Measurements from ENCODE around the gene TYSND1.

The TYSND1 gene

DNA sequence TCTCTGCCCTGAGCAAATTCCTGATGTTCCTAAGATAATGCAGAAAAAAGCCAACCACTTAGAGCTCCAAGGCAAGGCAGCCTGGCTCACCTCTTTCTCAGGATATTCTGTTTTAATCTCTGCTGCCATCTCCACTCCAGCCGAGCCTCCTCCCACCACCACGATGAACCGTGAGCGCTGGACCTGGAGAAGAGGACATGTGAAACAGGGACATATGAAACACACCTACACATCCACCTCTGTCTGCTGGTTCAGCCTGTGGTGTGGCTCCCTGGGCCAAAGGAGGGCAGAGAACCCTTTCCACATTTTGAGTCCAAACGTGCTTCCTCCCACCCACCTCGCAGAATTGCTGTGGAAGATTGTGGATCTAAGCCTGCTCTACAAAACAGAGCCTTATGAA lies 26.1 kb downstream of the TYSND1 start:
- Histone ChIP-seq H3K4me3 (ENCODE audit: low read depth, low read length) (no peak overlapping the region), H3K4me1 (ENCODE audit: control insufficient read depth, insufficient read depth, low read length) (no peaks in the 10 kb centered on the region), H3K9ac (ENCODE audit: low read length) (no peak overlapping the region), H3K27ac (ENCODE audit: low read depth, low read length) (no peak overlapping the region), H3K9me3 (ENCODE audit: control insufficient read depth, insufficient read depth, low read depth, low read length) (0 out of 2 replicates have a peak, but pooled peaks cover 6% of the 10 kb centered on the region), H3K27me3 (ENCODE audit: control insufficient read depth, insufficient read depth, low read length) (no peaks in the 10 kb centered on the region), H3K36me3 (ENCODE audit: control insufficient read depth, insufficient read depth, low read length) (no peaks in the 10 kb centered on the region)

DNA sequence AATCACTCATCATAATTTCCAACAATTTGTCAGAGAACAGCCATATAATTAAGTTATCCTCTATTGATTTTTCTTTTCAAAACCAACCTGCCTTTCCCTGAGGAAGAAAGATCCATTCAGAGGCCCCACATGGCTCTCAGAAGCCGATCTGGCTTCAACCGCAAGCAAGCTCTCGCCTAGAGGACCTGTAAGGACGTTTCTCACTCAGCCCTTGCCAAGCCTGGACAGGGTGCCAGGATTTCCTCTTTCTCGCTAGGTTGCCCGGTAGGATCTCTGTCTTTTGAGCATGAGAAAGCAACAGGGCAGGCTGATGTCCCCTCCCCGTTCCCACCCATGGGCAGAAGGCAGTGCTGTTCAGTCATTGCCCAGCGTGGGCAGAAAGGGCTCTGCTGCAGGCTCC lies 26.9 kb downstream of the TYSND1 start:
- Histone ChIP-seq H3K4me1 (ENCODE audit: control insufficient read depth, insufficient read depth, low read length) (no peaks in the 10 kb centered on the region), H3K27ac (ENCODE audit: low read depth, low read length) (no peak overlapping the region), H3K9me3 (ENCODE audit: control insufficient read depth, insufficient read depth, low read depth, low read length) (0 out of 2 replicates have a peak, but pooled peaks cover 2% of the 10 kb centered on the region), H3K9ac (ENCODE audit: low read length) (no peak overlapping the region), H3K4me3 (ENCODE audit: low read depth, low read length) (no peak overlapping the region), H3K36me3 (ENCODE audit: control insufficient read depth, insufficient read depth, low read length) (peaks cover 5% of the 10 kb centered on the region; the same call in 1 of the 2 replicates), H3K27me3 (ENCODE audit: control insufficient read depth, insufficient read depth, low read length) (no peaks in the 10 kb centered on the region)

DNA sequence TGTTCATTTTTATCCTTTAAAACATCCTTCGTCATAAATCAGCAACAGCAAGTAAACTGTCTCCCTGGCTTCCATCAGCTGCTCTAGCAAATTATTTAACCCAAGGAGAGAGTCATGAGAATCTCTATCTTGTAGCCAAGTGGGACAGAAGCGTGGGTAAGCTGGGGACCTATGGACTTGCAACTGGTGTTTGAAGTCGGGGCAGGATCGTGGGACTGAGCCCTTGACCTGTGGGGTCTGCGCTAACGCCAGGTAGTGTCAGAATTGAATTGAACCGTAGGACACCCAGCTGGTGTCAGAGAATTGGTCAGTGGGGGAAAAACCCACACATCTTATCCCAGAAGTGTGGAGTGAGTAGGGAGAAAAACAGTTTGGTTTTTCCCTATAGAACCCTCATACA lies 27.3 kb downstream of the TYSND1 start:
- Histone ChIP-seq H3K27me3 (ENCODE audit: control insufficient read depth, insufficient read depth, low read length) (no peaks in the 10 kb centered on the region), H3K4me3 (ENCODE audit: low read depth, low read length) (no peak overlapping the region), H3K27ac (ENCODE audit: low read depth, low read length) (no peak overlapping the region), H3K4me1 (ENCODE audit: control insufficient read depth, insufficient read depth, low read length) (no peaks in the 10 kb centered on the region), H3K9me3 (ENCODE audit: control insufficient read depth, insufficient read depth, low read depth, low read length) (no peaks in the 10 kb centered on the region), H3K36me3 (ENCODE audit: control insufficient read depth, insufficient read depth, low read length) (peaks cover 5% of the 10 kb centered on the region), H3K9ac (ENCODE audit: low read length) (no peak overlapping the region)

DNA sequence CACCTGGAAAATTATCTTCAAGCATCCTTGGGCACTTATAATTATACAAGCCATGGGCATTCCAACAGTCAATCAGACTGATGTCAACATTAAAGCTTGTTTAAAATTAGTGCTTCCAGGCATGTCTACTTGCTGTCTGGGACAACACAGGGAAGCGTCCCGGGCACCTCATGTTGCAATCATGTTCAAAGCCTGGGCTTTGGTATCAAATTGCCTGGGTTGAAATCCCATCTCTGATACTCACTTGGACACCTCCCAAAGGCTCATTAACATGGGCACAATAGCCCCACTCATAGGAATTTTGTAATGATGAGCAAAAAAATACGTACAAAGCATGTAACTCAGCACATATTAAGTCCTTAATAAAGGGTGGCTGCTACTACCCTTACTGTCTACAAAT lies 28.3 kb downstream of the TYSND1 start:
- no peak overlapping the region for H3K4me3 ChIP-seq (ENCODE audit: low read depth, low read length)
- no peak overlapping the region for H3K27ac ChIP-seq (ENCODE audit: low read depth, low read length)
- peaks cover 12% of the 10 kb centered on the region for H3K36me3 ChIP-seq (ENCODE audit: control insufficient read depth, insufficient read depth, low read length)
- H3K9me3 ChIP-seq (ENCODE audit: control insufficient read depth, insufficient read depth, low read depth, low read length) = no peaks in the 10 kb centered on the region
- H3K4me1 ChIP-seq (ENCODE audit: control insufficient read depth, insufficient read depth, low read length) = no peaks in the 10 kb centered on the region
- H3K9ac ChIP-seq (ENCODE audit: low read length) = no peak overlapping the region
- H3K27me3 ChIP-seq (ENCODE audit: control insufficient read depth, insufficient read depth, low read length) = no peaks in the 10 kb centered on the region

DNA sequence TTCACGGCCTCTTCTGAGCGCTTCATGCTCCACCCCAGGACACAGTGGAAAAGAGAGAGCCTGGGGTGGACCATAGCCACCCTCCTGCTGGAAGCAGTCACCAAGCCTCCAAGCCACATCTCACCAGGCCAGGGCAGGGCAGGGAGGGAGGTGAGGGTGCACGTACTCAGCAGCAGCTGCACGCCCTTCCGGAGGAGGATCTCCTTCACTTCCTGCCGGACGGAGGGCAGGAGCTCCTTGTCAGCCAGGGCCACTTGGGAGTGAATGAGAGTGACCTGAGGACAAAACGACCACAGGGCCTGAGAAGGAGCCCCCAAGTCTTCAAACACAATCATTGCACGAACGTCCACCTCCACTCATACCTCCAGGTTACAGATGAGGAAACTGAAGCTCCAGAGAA lies 28.9 kb downstream of the TYSND1 start:
- no peaks in the 10 kb centered on the region for H3K9me3 ChIP-seq (ENCODE audit: control insufficient read depth, insufficient read depth, low read depth, low read length)
- H3K27me3 ChIP-seq (ENCODE audit: control insufficient read depth, insufficient read depth, low read length) = no peaks in the 10 kb centered on the region
- no peak overlapping the region for H3K4me3 ChIP-seq (ENCODE audit: low read depth, low read length)
- H3K9ac ChIP-seq (ENCODE audit: low read length) = no peak overlapping the region
- no peaks in the 10 kb centered on the region for H3K4me1 ChIP-seq (ENCODE audit: control insufficient read depth, insufficient read depth, low read length)
- no peak overlapping the region for H3K27ac ChIP-seq (ENCODE audit: low read depth, low read length)
- peaks cover 12% of the 10 kb centered on the region for H3K36me3 ChIP-seq (ENCODE audit: control insufficient read depth, insufficient read depth, low read length)

DNA sequence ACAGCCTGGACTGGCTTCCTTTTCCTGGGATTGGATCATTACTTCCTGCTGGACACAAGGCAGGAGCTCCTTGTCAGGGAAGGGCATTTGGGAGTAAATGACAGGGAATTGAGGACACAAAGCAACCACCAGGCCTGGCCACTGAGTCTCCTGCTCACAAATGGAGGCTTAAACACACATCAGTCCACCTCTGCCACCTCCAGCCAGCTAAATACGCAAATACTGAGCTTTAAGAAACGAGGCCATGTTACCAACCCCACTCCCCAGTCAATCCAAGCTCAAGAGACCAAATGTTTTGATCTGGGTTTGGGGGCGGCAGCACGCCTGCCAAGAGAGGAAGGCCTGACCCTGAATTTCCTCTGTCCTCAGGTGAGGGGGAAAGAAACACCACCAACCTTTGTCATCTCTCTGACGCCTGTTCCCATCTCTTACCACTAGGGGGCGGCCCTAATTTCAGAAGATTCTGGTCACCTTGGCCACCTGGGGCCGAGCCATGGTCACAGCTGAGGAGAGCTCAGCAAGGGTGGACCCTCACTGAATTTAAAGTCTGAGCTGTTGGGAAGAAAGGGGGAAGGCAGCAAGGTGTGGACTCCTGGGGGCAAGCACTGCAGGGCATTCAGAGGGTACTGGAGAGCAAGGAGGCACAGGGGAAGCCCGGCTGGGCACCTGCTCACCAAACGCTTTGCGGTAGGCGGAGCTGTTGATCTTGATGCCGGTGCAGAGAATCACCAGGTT lies 30.4 kb downstream of the TYSND1 start:
- H3K27me3 ChIP-seq (ENCODE audit: control insufficient read depth, insufficient read depth, low read length) = no peaks in the 10 kb centered on the region

DNA sequence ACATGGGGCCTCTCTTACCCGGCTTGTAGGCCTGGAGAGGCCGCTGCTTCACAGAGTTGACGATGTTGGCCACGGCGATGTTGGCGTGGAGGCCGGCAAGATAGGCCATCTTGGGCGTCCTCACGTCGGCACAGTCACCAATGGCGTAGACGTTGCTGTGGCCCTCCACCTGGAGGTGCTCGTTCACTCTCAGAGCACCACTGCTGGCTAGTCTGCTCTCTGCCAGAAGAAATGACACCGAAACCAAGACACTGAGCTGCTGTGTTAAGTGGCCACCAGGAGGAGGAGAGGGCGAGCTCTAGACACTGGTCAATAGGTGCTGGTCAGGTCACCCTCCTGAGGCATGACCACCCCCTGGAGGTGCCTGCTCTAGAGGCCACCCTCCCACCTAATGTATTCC lies 31.6 kb downstream of the TYSND1 start:
- Histone ChIP-seq H3K36me3 (ENCODE audit: control insufficient read depth, insufficient read depth, low read length) (peaks cover 29% of the 10 kb centered on the region), H3K4me1 (ENCODE audit: control insufficient read depth, insufficient read depth, low read length) (no peaks in the 10 kb centered on the region), H3K27ac (ENCODE audit: low read depth, low read length) (no peak overlapping the region), H3K27me3 (ENCODE audit: control insufficient read depth, insufficient read depth, low read length) (no peaks in the 10 kb centered on the region), H3K9ac (ENCODE audit: low read length) (no peak overlapping the region), H3K4me3 (ENCODE audit: low read depth, low read length) (no peak overlapping the region), H3K9me3 (ENCODE audit: control insufficient read depth, insufficient read depth, low read depth, low read length) (no peaks in the 10 kb centered on the region)

More for the DNA sequence above, 30.4 kb downstream of the TYSND1 start:
- Histone ChIP-seq H3K9ac (ENCODE audit: low read length) (no peak overlapping the region), H3K4me3 (ENCODE audit: low read depth, low read length) (no peak overlapping the region), H3K36me3 (ENCODE audit: control insufficient read depth, insufficient read depth, low read length) (peaks cover 21% of the 10 kb centered on the region), H3K4me1 (ENCODE audit: control insufficient read depth, insufficient read depth, low read length) (no peaks in the 10 kb centered on the region), H3K9me3 (ENCODE audit: control insufficient read depth, insufficient read depth, low read depth, low read length) (no peaks in the 10 kb centered on the region), H3K27ac (ENCODE audit: low read depth, low read length) (no peak overlapping the region)

DNA sequence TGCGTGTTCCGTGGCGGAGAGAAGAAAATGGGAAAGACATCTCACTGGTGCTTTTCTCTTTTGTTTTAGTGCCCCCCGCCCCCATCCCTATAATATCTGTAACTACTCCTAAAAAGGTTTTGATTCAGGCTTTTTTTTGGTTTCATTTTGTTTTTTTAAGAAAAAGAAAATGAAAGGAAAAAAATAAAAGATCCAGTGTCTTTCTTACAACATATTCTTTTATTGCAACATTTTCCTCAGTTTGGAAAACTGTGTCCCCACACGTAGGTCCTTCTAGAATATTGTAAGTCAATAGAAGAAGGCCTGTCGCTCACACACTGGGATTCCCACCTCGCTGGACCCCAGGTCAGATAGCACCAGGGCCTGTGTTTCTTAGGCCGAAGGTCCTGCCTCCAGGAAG lies 34.4 kb downstream of the TYSND1 start:
- H3K9ac ChIP-seq (ENCODE audit: low read length) = no peak overlapping the region
- no peak overlapping the region for H3K4me3 ChIP-seq (ENCODE audit: low read depth, low read length)
- H3K9me3 ChIP-seq (ENCODE audit: control insufficient read depth, insufficient read depth, low read depth, low read length) = no peaks in the 10 kb centered on the region
- peaks cover 45% of the 10 kb centered on the region for H3K36me3 ChIP-seq (ENCODE audit: control insufficient read depth, insufficient read depth, low read length)
- H3K27ac ChIP-seq (ENCODE audit: low read depth, low read length) = no peak overlapping the region
- H3K27me3 ChIP-seq (ENCODE audit: control insufficient read depth, insufficient read depth, low read length) = no peaks in the 10 kb centered on the region
- 0 out of 2 replicates have a peak, but pooled peaks cover 3% of the 10 kb centered on the region for H3K4me1 ChIP-seq (ENCODE audit: control insufficient read depth, insufficient read depth, low read length)

DNA sequence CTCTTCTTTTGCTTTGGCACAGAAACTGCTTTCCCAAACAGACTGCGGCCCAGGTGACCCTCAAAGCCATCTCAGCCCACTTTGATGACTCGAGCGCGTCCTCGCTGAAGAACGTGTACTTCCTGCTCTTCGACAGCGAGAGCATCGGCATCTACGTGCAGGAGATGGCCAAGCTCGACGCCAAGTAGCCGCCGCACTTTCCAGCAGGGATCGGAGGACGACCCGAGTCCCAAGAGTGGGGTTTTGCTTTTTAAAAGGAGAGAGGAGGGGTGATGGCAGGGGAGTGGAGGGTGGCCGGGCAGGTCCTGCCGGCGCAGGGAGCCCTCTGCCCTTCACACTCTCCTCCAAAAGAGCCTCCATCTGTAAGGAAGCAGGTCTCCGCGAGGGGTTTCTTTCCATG lies 35.0 kb downstream of the TYSND1 start:
- no peak overlapping the region for H3K9ac ChIP-seq (ENCODE audit: low read length)
- 0 out of 2 replicates have a peak, but pooled peaks cover 3% of the 10 kb centered on the region for H3K4me1 ChIP-seq (ENCODE audit: control insufficient read depth, insufficient read depth, low read length)
- no peak overlapping the region for H3K27ac ChIP-seq (ENCODE audit: low read depth, low read length)
- H3K9me3 ChIP-seq (ENCODE audit: control insufficient read depth, insufficient read depth, low read depth, low read length) = no peaks in the 10 kb centered on the region
- no peaks in the 10 kb centered on the region for H3K27me3 ChIP-seq (ENCODE audit: control insufficient read depth, insufficient read depth, low read length)
- H3K36me3 ChIP-seq (ENCODE audit: control insufficient read depth, insufficient read depth, low read length) = peaks cover 45% of the 10 kb centered on the region
- H3K4me3 ChIP-seq (ENCODE audit: low read depth, low read length) = no peak overlapping the region

DNA sequence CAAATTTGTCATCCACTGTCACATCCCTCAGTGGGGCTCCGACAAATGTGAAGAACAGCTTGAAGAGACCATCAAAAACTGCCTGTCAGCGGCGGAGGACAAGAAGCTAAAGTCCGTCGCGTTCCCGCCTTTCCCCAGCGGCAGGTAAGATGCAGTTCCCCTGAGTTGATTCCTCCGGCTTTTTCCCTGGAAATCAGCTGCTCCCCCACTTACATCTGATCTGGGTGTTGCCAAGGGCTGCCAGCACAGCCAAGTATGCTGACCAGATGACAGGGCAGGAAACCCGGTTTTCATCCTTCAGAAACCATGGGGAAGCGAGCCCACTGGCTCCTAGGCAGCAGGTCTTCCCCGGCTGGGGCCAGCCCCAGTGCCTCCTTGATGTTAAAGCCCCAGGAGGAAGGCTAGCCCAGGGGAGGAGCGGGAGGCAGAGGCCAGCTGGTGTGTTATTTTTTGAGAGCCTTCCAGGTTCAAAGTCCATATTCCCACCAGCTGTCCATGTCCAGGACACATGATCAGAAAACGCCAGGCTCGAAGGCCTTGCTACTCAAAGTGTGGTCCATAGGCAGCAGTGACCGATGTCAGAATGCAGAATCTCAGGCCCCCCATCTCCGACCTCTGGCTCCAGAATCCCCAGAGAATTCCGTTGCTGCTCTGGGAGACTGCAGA lies 37.3 kb downstream of the TYSND1 start:
- Histone ChIP-seq H3K36me3 (ENCODE audit: control insufficient read depth, insufficient read depth, low read length) (peaks cover 45% of the 10 kb centered on the region), H3K4me3 (ENCODE audit: low read depth, low read length) (no peak overlapping the region), H3K9me3 (ENCODE audit: control insufficient read depth, insufficient read depth, low read depth, low read length) (no peaks in the 10 kb centered on the region), H3K4me1 (ENCODE audit: control insufficient read depth, insufficient read depth, low read length) (0 out of 2 replicates have a peak, but pooled peaks cover 3% of the 10 kb centered on the region), H3K27ac (ENCODE audit: low read depth, low read length) (no peak overlapping the region), H3K27me3 (ENCODE audit: control insufficient read depth, insufficient read depth, low read length) (no peaks in the 10 kb centered on the region), H3K9ac (ENCODE audit: low read length) (no peak overlapping the region)

DNA sequence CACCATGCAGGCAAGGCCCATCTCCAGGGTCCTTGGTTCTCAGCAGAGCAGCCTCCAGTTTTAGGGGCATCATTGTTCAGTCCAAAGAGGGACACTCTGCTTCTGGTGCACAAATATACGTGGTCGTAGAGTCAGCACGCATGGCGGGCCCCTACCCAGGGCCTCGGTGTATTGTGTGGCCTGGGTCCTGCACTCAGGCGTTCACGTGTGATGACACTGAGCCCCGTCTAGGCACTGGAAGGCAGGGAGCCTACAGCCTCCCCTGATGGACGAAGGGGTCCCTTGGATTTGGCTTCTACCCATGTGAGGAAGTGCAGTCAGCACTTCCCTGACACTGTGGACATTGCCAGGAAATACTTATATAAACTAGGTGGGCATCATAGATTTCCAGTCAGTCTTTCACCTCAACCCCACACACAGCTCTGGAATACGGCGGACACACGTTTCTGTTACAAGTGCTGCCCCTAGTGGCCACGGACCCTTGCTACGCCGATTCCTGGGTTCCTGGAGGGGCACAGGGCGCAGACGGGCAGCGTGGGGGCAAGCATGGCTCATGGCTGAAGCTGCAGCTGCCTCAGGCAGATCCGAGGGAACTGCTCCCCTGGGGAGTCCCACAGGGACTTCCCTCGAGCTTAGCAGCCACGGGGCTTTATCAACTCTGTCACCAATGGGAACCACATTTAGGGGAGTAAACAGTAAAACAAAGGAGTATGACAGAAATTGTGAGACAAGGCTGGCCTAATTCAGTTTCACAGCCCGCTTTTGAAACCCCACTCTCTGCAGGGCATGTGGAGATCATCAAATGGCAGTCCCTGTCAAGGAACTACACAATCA lies 39.3 kb downstream of the TYSND1 start:
- H3K36me3 ChIP-seq (ENCODE audit: control insufficient read depth, insufficient read depth, low read length) = peaks cover 40% of the 10 kb centered on the region

More for the DNA sequence above, 39.3 kb downstream of the TYSND1 start:
- Histone ChIP-seq H3K27ac (ENCODE audit: low read depth, low read length) (no peak overlapping the region), H3K4me3 (ENCODE audit: low read depth, low read length) (no peak overlapping the region), H3K9ac (ENCODE audit: low read length) (no peak overlapping the region), H3K27me3 (ENCODE audit: control insufficient read depth, insufficient read depth, low read length) (no peaks in the 10 kb centered on the region), H3K4me1 (ENCODE audit: control insufficient read depth, insufficient read depth, low read length) (0 out of 2 replicates have a peak, but pooled peaks cover 3% of the 10 kb centered on the region), H3K9me3 (ENCODE audit: control insufficient read depth, insufficient read depth, low read depth, low read length) (no peaks in the 10 kb centered on the region)
